NCI-H510A (cell line): ENCODE measurements around the gene COL11A2.

Source experiments
- DNase-seq: peaks from one replicate; lab custom pipeline; 2025; lab: John Stamatoyannopoulos, UW

COL11A2 gene

GRCh38 chr6:33171880-33172687, 20.2 kb downstream of the COL11A2 start:
- no peak for DNase-seq

- no peak for DNase-seq
Measured at GRCh38 chr6:33171016-33171879, 21.0 kb downstream of the COL11A2 start.

GRCh38 chr6:33170176-33171015, 21.9 kb downstream of the COL11A2 start:
- no peak for DNase-seq

- DNase-seq: no peak
Measured at GRCh38 chr6:33169291-33170175, 22.7 kb downstream of the COL11A2 start.

GRCh38 chr6:33168639-33169038, 23.6 kb downstream of the COL11A2 start:
- no peak for DNase-seq

- DNase-seq: no peak
Measured at GRCh38 chr6:33168284-33168601, 24.0 kb downstream of the COL11A2 start.

GRCh38 chr6:33167374-33168283, 24.6 kb downstream of the COL11A2 start:
- no peak for DNase-seq

GRCh38 chr6:33166811-33167210, 25.5 kb downstream of the COL11A2 start:
- DNase-seq: no peak

- no peak for DNase-seq
Measured at GRCh38 chr6:33166363-33166762, 25.9 kb downstream of the COL11A2 start.

GRCh38 chr6:33165581-33166258, 26.5 kb downstream of the COL11A2 start:
- no peak for DNase-seq

- DNase-seq: no peak
Measured at GRCh38 chr6:33164665-33165373, 27.4 kb downstream of the COL11A2 start.

- DNase-seq: no peak
Measured at GRCh38 chr6:33164176-33164575, 28.1 kb downstream of the COL11A2 start.

GRCh38 chr6:33163540-33163939, 28.7 kb downstream of the COL11A2 start:
- DNase-seq: no peak

- DNase-seq: peak; percentile 15
Measured at GRCh38 chr6:33161354-33162331, 30.6 kb downstream of the COL11A2 start.

- DNase-seq: no peak
Measured at GRCh38 chr6:33160728-33161344, 31.4 kb downstream of the COL11A2 start.

- no peak for DNase-seq
Measured at GRCh38 chr6:33160096-33160495, 32.2 kb downstream of the COL11A2 start.

GRCh38 chr6:33156964-33157363, 35.3 kb downstream of the COL11A2 start:
- no peak for DNase-seq
